Measurements from ENCODE around the gene ZNF552. TPM values are rescaled to one million over a fixed set of nuclear protein-coding genes. Genes with fewer than 3 reads are reported as not detected.

Gene ZNF552
- total RNA-seq, 1 donor, result 4.3 TPM

DNA sequence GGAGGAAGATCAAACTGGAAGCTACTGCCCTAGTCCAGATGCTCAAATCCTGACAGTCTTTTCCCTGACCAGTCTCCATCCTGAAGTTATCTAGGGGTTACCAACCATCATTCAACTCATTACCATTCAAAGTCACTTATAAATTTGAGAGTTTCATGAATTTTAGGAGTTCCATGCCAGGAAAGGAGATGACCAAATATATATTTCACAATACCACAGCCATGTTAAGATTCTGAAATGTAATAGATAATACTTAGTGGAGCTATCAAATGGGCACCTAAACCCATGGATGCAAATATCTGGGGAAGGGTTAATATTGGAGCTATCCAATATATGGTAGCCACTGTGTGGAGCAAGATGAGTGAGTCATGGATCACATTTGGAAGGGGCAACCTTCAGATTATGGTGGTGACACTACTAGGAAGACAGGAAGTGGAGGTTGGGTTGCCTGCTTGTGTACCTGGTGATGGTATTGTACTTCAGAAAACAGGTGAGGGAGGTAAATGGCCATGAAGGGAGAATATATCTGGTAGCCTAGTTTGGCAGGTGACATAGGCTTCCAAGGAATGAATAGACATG lies 26.5 kb downstream of the ZNF552 start:
- TF ChIP-seq, protein P1, sequence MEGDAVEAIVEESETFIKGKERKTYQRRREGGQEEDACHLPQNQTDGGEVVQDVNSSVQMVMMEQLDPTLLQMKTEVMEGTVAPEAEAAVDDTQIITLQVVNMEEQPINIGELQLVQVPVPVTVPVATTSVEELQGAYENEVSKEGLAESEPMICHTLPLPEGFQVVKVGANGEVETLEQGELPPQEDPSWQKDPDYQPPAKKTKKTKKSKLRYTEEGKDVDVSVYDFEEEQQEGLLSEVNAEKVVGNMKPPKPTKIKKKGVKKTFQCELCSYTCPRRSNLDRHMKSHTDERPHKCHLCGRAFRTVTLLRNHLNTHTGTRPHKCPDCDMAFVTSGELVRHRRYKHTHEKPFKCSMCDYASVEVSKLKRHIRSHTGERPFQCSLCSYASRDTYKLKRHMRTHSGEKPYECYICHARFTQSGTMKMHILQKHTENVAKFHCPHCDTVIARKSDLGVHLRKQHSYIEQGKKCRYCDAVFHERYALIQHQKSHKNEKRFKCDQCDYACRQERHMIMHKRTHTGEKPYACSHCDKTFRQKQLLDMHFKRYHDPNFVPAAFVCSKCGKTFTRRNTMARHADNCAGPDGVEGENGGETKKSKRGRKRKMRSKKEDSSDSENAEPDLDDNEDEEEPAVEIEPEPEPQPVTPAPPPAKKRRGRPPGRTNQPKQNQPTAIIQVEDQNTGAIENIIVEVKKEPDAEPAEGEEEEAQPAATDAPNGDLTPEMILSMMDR (IDR thresholded peaks at IDR 0.05; ENCODE audit: insufficient read depth, low read length), result no peak
- H3K4me3 ChIP-seq (ENCODE audit: low read depth, low read length), result no peak overlapping the region
- DNase-seq (ENCODE audit: low read depth), result no peak

DNA sequence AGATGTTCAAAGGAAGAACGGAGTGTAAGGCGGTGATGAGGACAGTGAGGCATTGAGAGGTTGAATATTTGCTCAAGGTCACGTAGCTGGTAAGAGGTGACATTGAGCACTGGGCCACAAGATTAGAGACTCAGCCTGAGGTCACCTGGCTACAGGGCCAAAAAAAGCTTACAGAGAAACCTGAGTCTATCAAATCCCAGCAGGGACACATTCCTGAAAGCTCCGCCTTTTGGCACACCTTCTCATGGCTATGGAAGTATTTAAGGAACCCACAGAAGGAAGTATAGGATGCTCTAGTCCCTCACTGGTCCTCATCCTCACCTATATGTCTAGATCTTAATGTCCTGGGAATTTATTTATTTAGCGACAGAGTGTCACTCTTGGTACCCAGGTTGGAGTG lies 27.8 kb downstream of the ZNF552 start:
- TF ChIP-seq, protein P1 (IDR thresholded peaks at IDR 0.05; ENCODE audit: insufficient read depth, low read length), result no peak
- H3K4me3 ChIP-seq (ENCODE audit: low read depth, low read length), result no peak overlapping the region
- DNase-seq (ENCODE audit: low read depth), result no peak

DNA sequence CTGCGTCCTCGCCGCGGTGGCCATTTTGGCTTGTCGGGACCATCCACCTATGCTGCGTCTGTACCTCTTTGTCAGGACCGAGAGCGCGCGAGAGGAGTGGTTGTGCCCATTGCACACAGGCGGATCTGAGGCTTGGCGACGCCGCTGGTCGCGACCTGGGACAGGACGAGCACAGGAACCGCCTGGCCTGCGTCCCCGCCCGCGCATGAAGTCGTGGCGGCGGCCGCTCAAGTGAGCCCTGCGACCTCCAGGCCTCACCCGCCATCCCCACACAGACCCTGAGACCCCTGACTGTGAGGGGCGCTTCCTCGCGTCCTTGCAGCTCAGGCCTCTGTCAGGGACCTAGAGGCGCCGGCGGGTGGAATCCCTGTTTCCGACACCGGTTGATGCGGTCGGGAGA lies 28.4 kb downstream of the ZNF552 start:
- no peak overlapping the region for H3K4me3 ChIP-seq (ENCODE audit: low read depth, low read length)
- no peak for DNase-seq (ENCODE audit: low read depth)
- TF ChIP-seq, protein P1 (IDR thresholded peaks at IDR 0.05; ENCODE audit: insufficient read depth, low read length), result no peak

DNA sequence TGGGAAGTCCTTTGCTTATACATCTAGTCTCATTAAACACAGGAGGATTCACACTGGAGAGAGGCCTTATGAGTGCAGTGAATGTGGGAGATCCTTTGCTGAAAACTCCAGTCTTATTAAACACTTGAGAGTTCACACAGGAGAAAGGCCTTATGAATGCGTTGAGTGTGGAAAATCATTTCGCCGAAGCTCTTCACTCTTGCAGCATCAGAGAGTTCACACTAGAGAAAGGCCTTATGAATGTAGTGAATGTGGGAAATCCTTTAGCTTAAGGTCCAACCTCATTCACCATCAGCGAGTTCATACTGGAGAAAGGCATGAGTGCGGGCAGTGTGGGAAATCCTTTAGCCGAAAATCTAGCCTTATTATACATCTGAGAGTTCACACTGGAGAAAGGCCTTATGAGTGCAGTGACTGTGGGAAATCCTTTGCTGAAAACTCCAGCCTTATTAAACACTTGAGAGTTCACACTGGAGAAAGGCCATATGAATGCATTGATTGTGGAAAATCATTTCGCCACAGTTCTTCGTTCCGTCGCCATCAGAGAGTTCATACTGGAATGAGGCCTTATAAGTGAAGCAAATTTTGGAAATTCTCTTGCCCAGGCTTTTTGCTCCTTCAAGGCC lies 35.4 kb downstream of the ZNF552 start:
- TF ChIP-seq, protein P1 (IDR thresholded peaks at IDR 0.05; ENCODE audit: insufficient read depth, low read length), result no peak
- peak; percentile 5 for DNase-seq (ENCODE audit: low read depth)
- no peak overlapping the region for H3K4me3 ChIP-seq (ENCODE audit: low read depth, low read length)

DNA sequence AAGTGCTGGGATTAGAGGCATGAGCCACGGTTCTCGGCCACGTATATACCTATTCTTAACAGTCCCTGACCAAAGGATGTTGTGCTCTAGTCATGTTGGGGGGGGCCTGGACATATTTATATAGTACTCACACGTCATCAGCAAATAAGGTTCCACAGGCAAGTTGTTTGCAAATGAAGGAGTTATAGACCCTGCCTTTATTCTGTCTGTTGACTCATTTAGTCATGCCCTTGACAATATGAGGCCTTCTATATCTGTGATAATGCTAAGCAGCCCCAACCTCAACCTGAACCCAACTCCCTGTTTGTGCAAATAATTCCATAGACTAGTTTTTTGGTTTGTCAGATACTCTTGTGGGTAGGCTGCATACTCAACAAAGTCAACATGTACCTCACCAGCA lies 36.4 kb downstream of the ZNF552 start:
- DNase-seq (ENCODE audit: low read depth), result no peak
- H3K4me3 ChIP-seq (ENCODE audit: low read depth, low read length), result no peak overlapping the region
- TF ChIP-seq, protein P1 (IDR thresholded peaks at IDR 0.05; ENCODE audit: insufficient read depth, low read length), result no peak

DNA sequence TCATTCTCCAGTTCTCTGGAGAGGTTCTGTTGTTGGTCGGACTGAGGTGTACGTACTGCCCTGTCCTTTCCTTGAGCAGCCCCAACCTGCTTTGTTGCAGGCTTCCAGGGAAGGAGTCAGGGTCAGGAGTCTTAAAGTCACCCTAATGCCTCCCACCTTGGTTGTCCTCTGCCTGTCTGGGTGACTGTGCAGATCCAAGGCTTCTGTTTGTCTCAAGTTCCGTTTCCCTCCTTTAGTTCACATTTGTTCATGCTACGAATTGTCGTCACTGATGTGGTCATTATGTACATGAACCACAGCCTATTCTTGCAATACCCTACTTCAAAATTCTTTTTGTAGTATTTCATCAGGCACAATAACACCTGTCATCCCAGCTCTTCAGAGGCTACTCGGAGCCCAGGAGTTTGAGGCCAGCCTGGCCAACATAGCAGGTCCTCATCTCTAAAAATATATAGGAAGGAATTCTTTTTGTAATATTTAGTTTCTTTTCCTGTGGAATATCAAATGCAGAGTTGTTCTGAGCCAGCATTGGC lies 37.9 kb downstream of the ZNF552 start:
- no peak overlapping the region for H3K4me3 ChIP-seq (ENCODE audit: low read depth, low read length)
- DNase-seq (ENCODE audit: low read depth), result no peak
- TF ChIP-seq, protein P1 (IDR thresholded peaks at IDR 0.05; ENCODE audit: insufficient read depth, low read length), result no peak

Data from fibroblast of the aortic adventitia (primary cell).